Measurements from ENCODE around the gene ALDH3A1. TPM values are rescaled to one million over a fixed set of nuclear protein-coding genes. Genes with fewer than 3 reads are reported as not detected.

ALDH3A1 gene
- total RNA-seq, 2 donors from 2014 or later = 3.7 to 6.6 TPM

DNA sequence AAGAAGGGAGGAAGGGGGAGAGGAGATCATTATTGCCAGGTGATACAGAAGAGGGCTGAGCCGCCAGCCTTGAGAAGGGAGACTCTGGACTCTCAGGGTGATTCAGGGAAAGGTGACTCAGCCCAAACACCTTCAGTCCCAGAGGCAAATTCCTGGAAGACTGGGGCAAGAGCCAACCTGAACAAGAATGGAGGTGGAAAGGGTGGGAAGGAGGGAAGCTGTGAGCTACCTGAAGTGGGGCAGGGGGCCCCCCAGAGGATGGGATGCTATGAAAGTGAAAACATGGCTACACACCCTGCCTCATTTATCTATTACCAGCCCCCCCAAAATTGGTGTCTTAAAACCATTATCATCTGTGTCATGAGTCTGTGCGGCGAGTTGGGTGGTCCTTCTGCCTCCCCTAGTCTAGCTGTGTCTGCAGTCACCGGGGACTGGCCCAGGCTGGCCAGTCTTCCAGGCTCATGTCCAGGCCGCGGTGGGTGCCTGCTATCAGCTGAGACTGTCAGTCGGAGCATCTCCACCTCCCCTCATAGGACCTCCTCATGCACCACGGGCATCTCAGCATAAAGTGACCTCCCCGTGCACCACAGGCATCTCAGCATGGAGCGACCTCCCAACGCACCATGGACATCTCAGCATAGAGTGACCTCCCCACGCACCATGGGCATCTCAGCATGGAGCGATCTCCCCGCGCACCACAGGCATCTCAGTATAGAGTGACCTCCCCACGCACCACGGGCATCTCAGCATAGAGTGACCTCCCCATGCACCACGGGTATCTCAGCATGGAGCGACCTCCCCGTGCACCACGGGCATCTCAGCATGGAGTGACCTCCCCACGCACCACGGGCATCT is 28.5 kb downstream of the ALDH3A1 start:
- intact Hi-C loops (cut with DNase I) = no loop called here
- TF ChIP-seq, protein P1, sequence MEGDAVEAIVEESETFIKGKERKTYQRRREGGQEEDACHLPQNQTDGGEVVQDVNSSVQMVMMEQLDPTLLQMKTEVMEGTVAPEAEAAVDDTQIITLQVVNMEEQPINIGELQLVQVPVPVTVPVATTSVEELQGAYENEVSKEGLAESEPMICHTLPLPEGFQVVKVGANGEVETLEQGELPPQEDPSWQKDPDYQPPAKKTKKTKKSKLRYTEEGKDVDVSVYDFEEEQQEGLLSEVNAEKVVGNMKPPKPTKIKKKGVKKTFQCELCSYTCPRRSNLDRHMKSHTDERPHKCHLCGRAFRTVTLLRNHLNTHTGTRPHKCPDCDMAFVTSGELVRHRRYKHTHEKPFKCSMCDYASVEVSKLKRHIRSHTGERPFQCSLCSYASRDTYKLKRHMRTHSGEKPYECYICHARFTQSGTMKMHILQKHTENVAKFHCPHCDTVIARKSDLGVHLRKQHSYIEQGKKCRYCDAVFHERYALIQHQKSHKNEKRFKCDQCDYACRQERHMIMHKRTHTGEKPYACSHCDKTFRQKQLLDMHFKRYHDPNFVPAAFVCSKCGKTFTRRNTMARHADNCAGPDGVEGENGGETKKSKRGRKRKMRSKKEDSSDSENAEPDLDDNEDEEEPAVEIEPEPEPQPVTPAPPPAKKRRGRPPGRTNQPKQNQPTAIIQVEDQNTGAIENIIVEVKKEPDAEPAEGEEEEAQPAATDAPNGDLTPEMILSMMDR (IDR thresholded peaks at IDR 0.05) = no peak
- Histone ChIP-seq H3K27ac (no peak overlapping the region), H3K4me1 (peaks cover 8% of the 10 kb centered on the region), H3K9me3 (no peaks in the 10 kb centered on the region), H3K4me3 (no peak overlapping the region), H3K27me3 (no peaks in the 10 kb centered on the region), H3K9ac (ENCODE audit: low read depth in 2 of 2, low read length in 2 of 2) (no peak overlapping the region), H3K36me3 (no peaks in the 10 kb centered on the region)
- peak; percentile 43 for DNase-seq

DNA sequence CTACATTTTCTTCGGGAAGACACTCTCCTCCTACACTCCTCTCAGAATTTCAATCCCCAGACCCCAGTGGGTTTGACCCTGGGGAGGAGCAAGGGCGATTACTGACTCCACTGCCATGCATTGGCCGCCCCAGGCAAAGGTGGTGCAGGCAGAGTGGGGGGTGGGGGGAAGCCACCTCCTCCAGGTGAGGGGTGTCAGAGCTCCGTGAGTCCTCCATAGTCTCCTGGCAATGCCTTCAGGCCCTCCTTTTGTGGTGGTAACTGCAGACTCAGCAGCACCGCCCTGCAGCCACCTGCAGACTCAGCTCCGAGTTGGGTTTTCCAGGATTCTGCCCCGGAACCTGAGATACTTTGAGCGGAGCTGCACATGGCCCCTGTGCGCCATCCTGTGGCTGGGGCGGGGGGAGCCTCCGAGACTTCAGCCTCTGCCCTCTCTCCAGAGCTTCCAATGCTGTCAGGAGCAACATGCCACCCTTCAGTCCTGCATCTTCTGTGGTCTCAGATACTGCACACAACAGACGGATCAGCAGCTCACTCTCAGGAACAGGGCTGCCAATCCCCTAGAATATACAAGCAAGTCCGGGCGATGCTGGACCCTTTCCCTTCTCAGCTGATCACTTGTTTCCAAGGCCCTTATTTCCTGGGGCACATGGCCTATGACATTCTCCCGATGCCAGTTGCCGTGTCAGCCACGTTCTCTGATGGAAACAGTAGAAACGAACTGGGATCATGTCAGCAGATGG is 29.3 kb downstream of the ALDH3A1 start:
- Histone ChIP-seq H3K27me3 (no peaks in the 10 kb centered on the region), H3K9ac (ENCODE audit: low read depth in 2 of 2, low read length in 2 of 2) (no peak overlapping the region), H3K4me1 (peaks cover 8% of the 10 kb centered on the region), H3K27ac (no peak overlapping the region), H3K4me3 (no peak overlapping the region), H3K36me3 (no peaks in the 10 kb centered on the region), H3K9me3 (no peaks in the 10 kb centered on the region)
- intact Hi-C loops (cut with DNase I) = no loop called here
- peak; percentile 16 for DNase-seq
- TF ChIP-seq, protein P1 (IDR thresholded peaks at IDR 0.05) = no peak

DNA sequence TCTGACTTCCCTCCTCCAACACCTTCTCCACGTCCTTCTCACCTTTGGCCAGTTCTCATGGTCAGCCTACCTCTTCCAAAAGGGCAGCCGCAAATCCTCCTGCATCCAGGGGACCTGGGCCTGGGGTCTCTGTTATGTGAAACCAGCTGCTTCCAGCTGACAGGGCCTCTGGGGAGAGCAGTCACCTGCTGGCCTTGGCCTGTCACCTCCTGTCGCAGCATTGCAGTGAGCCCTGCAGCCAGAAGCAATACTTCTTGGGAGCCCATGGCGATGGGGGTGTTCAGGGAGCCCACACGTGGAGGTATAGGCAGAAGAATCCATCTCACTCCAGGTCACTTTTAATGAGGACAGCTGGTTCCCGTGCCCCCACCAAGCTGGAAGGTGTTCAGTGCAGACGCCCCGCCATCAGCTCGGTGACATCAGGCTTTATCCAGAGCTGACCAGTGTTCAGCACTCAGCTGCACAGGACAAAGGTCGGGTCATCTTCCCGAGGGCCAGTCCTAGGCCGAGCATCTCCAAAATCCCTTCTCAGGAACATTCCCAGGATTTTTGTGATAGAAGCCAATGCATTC is 30.0 kb downstream of the ALDH3A1 start:
- DNase-seq = peak; percentile 16
- Histone ChIP-seq H3K4me3 (no peak overlapping the region), H3K27ac (no peak overlapping the region), H3K9me3 (no peaks in the 10 kb centered on the region), H3K36me3 (no peaks in the 10 kb centered on the region), H3K27me3 (no peaks in the 10 kb centered on the region), H3K4me1 (peaks cover 8% of the 10 kb centered on the region), H3K9ac (ENCODE audit: low read depth in 2 of 2, low read length in 2 of 2) (no peak overlapping the region)
- TF ChIP-seq, protein P1 (IDR thresholded peaks at IDR 0.05) = no peak
- intact Hi-C loops (cut with DNase I) = no loop called here

DNA sequence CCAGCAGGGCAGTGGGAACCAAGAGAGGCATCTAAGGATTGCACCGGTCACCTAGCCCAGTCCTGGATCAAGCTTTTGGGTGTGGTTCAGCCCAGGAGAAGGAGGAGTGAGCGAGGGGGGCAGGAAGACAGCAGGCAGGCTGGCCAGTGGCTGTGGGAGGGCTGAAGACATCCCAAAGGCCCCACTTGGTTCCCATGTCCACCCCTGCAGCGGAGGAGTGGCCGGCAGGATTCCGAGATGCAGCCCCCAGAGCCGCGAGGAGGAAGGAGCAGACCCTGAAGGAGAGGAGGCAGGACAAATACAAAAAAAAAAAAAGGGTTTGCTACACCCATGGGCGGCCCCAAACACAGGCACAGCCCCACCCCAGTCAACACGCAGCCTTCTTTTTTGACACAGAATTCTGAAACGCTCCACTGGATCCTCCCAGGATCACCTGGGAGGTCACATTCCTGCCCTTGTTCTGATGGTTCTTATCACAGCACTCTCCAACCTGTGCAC is 30.6 kb downstream of the ALDH3A1 start:
- TF ChIP-seq, protein P1 (IDR thresholded peaks at IDR 0.05) = no peak
- no peak for DNase-seq
- no peaks in the 10 kb centered on the region for H3K36me3 ChIP-seq
- no peak overlapping the region for H3K27ac ChIP-seq
- H3K4me3 ChIP-seq = no peak overlapping the region
- intact Hi-C loops (cut with DNase I) = no loop called here
- no peaks in the 10 kb centered on the region for H3K9me3 ChIP-seq
- H3K27me3 ChIP-seq = no peaks in the 10 kb centered on the region
- H3K9ac ChIP-seq (ENCODE audit: low read depth in 2 of 2, low read length in 2 of 2) = peak overlapping the region in 1 of 2 donors; percentile 2
- H3K4me1 ChIP-seq = peaks cover 8% of the 10 kb centered on the region

DNA sequence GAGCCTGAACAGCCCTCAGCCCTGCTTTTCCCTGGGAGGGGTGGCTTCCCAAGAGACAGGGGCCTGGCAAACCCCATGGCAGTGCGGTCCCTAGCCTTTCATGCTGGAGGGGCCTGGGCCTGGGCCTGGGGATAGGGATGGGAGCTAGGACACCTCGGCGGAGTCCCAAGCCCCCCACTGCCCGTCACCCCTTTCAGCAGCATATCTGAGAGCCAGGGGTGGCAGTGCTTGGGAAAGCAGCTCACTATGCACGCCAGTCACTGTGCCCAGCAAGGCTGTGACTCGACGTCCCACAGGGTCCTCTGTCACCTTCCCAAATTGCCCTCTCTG is 31.1 kb downstream of the ALDH3A1 start:
- H3K27ac ChIP-seq = no peak overlapping the region
- H3K9ac ChIP-seq (ENCODE audit: low read depth in 2 of 2, low read length in 2 of 2) = peak overlapping the region in 1 of 2 donors; percentile 2
- TF ChIP-seq, protein P1 (IDR thresholded peaks at IDR 0.05) = no peak
- no peaks in the 10 kb centered on the region for H3K27me3 ChIP-seq
- H3K4me3 ChIP-seq = no peak overlapping the region
- H3K36me3 ChIP-seq = no peaks in the 10 kb centered on the region
- H3K4me1 ChIP-seq = peaks cover 8% of the 10 kb centered on the region
- intact Hi-C loops (cut with DNase I) = no loop called here
- H3K9me3 ChIP-seq = no peaks in the 10 kb centered on the region
- DNase-seq = no peak

All from colonic mucosa (tissue), 4 donors.